Activated T-cell treated with anti-CD3 and anti-CD28 coated beads for 1 hour (primary cell): Measurements from ENCODE around the gene CRHR2.
"Not testable (repeated sequence)": the region's sequence is repeated elsewhere in the genome, so short reads cannot be mapped to it uniquely, and the experiment has no call there.

ENCODE experiments used
- DNase-seq: peaks from one replicate; pipeline ENCODE4 v3.0.0-alpha.2; 2020; ENCODE audit warnings: low read depth

CRHR2 gene

DNA sequence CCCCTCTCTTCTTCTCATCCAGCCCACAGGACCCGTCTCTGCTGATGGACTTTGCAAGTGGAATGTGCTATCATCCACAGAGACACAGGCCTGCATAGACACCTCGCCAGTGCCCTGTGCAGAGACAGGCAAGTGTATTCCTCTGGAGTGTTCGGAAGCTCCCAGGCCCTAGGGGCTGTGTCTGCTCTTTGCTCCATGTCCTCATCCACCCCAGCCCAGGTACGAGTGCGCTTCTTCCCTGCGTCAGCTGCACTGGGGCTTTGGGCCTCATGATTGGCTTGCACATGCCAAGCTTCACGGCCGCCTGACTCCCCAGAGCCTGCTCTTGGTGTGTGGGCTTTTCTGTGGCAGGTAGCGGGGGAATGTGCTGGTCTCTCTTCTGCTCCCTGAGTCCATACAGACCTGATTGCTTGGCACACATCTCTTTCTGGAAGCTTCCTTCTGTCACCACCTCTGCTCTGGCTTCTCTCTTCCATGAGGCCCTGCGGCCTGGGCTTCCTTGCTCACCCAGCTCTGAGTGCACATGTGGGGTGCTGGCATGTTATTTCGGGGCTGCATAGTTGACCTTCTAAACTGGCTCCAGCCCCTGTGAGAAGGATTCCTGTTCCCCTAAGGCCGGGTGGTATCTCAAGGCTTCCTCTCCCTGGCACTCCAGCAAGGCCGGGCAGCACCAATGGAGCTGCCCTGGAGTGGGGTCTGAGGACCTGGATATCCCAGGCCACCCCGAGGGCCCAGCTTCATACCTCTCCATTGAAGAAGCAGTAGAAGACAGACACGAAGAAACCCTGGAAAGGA lies 27.8 kb downstream of the CRHR2 start:
- DNase-seq: no peak

DNA sequence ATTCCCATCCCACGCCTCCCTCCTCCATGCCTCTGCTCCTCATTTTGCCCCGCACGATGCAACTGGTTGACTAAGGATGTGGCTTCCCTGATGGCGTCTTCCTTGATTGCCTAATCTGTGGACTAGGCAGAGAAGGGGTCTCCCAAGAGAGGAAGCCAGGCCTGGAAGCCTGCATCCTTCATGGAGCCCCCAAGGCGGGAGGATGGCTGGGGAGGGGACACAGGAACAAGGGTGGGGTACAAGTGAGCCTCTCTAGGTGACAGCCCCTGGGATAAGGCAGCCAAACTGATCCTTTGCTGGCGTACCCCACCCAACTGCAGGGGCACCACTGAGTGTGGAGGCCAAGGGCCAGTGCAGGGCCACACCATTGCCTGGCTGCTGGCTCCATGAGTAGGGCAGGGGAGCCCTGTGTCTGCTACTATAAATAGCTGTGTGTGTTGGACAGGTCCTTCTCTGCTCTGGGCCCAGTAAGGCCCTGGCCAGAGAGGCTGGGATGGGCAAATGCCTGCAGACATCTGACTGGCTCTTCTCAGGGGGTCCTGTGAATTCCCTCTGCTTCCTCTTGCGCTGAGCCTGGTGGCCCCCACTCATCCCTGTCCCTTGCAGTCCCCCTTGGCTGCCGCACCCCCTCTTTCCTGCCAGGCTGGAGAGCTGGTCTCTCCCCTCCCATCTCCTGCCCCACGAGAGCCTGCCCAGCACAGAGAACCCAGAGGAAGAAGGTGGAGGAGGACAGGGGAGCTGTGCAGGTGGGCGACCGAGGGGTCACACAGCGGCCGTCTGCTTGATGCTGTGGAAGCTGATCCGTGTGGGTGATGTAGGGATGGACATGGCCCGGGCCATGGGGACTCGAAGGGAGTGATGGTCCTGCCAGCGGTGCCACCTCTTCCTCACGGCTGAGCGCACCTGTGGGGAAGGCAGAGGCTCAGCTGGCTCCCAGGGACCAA lies 29.3 kb downstream of the CRHR2 start:
- no peak for DNase-seq

DNA sequence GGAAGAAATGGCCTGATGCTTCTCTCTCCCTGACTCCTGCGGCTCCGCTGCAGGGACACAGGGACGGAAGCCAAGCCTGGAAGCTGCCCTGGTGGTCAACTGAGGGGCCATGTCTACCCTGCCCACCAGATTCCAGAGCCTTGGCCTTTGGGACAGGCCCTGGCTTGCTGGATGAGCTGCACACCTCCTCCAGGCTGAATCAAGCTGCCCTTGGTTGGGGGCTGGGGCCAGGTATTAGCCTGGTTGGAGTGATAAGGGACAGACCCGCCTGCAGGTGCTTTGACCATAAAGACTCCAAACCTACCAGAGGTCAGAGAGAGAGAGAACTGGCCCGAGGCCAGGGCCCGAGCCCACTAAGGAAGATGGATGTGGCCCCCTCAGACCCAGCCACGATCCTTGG lies 30.1 kb downstream of the CRHR2 start:
- no peak for DNase-seq

DNA sequence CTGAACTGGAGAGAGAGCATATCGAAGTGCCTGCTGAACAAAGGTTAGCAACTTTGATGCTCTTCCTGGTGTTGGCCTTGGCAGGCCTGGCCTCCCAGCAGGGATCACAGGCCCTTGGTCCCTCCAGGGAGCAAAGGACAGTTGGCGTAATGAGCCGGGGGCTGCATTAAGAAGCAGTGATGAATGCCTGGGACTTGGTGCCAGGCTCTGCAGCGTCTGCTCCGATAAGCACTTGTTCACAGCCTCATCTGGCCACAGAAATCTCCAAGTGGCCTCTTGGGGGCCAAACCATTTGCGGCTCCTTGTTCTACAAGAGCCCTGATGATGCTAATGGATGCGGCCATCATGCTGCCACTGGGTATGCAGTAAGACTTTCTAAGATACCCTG lies 31.8 kb downstream of the CRHR2 start:
- no peak for DNase-seq

DNA sequence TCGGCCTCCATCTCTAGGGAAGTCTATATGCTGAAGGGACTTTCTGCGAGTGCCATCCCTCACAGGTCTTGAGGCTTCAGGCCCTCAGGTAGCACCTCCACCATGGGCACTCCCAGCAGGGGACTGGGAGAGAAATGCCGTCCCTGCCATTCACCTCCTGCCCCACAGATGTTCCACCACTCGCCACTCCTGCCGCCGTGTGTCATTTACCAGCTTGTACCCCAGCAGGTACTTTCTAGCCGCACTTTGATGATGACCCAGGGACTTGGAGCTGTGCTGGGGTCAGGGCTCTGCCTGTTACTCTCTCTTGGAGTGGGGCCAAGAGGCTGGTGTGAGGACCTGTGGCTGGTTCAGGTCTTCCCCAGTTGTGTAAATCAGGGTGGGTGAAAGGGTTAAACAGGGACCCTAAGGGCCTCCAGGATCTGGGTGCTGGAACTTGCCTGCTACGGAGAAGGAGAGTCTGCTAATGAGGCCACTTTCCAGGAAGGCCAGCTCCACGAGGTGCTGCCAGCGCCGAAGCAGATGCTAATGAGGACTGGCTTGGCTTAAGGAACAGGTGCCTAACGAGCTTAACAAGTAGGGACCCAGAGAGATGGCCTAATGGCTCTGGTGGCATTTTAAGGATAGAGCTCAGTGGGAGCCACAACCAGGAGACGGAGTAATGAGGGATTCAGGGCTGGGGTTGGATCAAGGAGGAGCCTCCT lies 32.4 kb downstream of the CRHR2 start:
- no peak for DNase-seq

DNA sequence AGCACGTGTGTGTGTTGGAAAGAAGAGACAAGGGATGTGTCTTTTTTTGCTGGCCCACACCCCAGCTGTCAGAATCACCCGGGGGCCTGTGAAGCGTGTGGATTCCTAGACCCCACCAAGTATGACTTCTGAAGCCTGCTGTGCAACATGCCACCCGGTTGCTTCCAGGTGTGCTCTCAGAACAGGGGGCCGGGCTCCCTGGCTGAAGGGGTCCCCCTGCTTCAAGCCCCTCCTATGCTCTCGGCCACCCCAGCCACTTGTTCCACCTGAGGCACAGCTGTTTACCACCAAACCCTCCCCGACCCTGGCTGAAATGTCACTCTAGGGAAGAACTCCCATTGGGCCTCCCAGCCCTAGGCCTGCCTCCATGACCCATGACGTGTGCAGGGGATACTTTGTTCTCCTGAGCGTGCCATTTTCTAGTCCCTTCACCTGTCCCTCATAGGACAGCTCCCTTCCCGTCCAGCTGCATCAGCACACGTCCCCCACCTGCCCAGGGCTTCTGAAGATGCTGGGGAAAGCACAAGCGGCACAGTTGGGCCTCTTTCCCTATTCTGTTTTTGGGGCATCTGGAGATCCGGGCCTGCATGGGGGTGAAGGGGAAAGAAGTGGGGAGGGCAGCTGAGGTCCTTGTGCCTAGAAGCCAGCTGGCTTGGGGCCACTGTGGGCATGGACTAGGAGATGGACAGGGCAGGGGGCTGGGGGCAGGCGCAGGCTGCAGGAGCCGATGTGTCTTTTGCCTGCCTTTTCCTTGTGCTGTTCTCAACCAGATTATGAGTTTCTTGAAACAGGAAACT lies 33.3 kb downstream of the CRHR2 start:
- no peak for DNase-seq

DNA sequence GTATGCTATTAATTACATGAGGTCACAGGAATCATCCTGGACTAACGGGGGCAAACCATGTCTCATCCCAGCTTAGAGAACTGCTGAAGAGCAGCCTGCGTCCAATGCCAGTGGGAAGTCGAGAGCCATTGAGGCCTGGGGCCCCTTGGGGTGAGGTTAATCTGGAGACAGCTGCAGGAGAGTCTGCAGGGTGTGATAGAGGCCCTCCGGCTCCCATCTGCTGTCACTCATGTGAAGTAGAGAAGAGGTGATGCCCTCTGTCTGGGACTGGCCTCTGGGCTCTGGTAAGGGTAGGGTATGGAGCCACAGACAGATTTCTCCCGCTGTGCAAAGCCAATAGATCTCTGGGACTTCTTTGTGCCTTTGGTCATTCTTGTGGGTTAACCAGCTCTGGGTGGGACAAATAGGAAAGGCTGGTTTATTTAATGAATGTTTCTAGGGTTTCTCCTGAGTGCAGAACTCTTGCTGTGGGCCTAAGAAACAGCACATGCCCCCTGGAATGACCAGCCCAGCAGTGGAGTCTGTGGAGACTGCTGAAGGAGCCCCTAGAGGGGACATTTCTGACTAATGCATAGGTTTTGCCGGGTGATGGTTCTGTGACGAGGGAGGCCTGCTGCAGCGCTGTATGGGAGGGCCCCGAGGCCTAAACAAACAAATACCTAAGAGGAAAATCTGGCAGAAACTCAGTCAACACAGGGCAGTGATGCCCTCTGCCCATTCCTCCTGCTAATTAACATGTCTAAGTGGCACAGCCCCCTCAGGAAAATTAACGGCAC lies 34.5 kb downstream of the CRHR2 start:
- no peak for DNase-seq

DNA sequence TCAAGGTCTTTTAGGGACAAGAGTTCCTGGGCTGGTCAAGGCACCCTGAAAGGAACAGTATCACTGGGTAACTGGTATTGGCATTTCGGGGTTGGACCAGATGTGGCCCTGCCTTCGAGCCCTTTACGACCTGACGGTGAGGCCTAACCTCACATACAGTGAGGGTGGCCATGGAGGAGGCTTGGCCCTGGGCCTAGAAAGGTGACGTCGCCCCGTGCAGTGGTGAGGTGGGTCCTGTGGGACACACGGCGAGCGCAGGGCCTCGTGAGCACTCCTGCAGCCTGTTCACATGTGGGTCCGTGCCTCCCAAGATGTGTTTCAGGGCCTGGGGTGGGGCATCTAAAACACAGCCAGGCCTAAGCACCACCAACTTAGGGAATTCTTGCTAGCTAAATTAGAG lies 36.1 kb downstream of the CRHR2 start:
- DNase-seq: no peak

DNA sequence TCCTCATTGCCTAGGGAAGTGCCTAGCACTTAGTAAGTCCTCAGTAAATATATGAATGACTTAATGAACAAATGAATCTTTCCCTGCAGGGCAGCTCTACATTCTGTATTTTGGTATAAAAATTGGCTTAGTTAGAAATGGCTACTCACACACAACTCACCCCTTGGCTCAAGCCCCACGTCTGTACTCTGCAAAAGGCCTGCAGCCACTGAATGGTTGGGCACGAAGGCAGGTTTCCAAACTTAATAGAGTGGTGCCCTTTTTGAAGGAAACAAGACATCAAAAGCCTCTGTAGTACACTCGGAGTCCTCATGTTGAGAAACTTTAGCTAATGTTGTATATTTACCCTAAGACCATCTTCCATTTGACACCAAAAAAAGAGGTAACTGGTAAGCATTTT lies 36.6 kb downstream of the CRHR2 start:
- DNase-seq: no peak

DNA sequence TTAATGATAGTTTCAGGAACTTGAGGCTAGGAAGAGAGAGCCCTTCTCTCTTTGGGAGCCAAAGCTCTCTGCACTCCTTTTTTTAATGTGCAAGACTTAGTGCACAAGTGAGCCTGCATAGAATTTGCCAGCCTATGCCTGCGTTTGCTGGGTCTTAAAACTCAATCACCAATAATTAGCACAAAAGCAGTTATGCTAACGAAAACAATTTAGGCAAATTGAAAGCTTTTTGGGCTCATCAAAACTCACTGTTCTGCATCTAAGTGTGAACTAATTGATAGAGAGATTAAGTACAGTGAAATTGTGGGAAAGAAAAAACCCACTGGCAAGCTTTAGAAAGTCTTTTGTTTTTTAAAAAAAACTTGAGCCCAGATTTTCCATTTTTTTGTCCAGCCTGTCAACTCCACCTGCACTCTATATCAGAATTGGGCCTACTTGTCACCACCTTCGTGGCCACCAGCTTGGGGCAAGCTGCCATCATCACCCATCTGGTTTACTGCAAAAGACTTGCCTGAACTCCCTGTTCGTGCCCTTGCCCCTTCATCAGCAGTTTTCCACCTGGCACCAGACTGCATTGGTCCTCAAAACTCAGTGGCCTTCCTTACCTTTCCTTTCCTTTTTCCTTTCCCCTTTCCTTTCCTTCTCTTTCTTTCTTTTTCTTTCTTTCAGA lies 37.8 kb downstream of the CRHR2 start:
- no peak for DNase-seq

DNA sequence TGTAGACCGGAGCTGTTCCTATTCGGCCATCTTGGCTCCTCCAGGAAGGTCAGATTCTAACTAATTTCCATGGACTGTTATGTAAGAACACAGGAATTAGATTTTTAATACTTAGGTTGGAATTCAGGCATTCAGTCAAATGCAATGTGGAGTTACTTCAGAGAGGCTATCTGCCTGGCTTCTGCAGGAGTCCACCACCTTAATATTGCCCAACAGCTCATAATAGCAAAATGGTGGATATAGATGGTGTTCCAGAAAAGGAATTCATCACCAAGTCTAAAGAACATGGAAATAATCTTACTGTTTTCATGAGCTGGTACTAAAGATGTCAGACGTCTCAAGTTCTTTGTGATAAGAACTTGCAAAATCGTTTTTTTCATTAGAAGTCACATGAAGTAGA lies 39.5 kb downstream of the CRHR2 start:
- DNase-seq: no peak

DNA sequence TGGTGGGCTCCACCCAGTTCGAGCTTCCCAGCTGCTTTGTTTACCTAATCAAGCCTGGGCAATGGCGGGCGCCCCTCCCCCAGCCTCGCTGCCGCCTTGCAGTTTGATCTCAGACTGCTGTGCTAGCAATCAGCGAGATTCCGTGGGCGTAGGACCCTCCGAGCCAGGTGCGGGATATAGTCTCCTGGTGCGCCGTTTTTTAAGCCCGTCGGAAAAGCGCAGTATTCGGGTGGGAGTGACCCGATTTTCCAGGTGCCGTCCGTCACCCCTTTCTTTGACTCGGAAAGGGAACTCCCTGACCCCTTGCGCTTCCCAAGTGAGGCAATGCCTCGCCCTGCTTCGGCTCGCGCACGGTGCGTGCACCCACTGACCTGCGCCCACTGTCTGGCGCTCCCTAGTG lies 39.9 kb downstream of the CRHR2 start:
- DNase-seq: not testable (repeated sequence)

DNA sequence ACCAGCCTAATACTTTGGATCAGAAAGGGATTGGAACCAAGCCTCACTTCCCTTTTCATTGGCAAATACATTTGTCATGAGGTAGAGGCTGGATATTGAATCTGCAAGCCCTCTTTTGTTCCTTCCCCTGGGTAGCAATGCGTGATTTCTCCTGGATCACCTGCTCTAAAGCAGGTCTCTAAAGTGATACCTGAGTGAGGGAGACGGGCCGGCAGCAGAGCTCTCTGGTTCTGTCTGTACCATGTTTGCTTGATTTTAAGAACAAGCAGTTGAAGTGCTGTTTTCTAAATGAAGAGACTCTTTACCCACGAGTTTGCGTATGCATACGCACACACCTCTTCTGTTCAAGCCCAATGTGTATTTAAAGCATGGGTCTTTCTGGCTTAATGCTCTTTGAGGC lies 46.5 kb downstream of the CRHR2 start:
- no peak for DNase-seq

DNA sequence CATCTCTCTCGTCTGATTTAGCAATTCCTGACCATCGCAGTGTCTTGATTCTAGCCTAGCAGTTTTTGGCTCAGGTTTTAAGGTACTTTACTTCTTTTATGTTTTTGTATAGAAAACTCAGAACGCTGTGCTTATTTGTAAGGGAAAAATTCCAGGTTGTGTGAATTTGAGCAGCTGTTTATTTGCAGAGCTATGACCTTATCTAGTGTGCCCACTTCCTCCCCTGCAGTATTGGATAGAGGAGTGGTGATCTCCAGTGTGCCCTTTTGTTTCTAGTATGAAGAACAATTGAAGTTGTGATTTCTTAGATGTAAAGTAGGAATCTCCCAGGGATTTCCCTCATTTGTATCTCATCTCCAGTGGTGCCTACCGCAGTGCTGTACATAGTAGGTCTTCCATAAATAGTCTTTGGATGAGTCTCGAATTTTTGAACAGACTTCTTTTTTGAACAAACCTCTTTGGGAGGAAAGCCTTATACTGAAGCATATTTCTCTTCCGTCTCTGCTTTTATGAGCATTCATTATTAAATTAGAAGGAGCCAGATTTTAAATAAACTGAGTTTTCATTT lies 47.5 kb downstream of the CRHR2 start:
- no peak for DNase-seq

DNA sequence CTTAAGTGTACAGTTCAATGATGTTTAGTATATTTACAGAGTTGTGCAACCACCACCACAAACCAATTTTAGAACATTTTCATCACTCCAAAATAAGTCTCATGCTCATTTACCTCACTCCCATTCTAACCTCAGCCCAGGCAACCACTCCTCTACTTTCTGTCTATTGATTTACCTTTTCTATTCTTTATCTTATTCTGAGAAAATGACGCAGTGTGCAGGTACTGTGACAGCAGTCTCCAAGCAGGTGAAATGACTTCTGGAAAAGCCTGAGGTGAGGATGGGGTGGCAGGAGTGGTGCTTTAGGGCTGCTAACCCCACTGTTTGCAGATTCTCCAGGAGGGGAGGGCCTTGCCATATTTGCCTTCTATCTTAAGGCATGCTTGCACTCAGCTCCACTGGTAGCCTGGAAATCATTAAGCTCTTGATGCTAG lies 48.0 kb downstream of the CRHR2 start:
- DNase-seq: no peak

DNA sequence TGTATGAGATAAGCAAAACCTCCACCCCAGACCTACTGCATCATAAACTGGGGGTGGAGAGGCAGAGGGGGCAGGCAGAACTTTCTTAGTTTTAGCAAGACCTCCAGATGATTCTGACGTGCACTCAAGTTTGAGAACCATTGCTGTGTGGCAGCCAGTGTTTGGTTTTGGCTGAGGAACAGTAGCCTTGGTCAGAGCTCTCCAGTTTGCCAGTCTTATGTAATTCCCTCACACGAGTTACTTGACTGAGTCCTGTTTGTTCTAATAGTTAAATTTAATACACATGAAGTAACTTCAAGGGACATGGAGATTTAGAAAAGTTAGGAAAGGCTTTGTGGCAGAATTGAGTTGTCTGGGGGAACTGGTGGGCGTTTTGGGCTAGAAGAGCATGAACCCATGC lies 49.0 kb downstream of the CRHR2 start:
- no peak for DNase-seq

DNA sequence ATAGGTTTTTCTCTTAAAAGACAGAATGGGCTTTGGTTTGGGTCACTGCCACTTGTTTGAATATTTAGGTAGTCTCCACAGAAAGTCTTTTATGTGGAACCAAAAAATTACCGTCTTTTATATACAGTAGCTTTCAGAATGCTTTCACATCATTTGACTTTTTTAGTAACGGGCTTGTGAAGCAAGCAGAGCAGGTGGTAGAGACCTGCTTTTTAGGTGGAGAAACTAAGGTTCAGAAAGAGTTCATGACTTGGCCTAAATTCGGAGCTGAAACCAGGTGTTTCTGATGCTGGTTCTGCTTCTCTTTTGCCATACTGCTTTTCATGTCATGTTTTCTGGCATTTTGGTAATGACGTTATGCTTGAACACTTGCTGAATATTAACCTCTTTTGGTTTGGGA lies 51.3 kb downstream of the CRHR2 start:
- DNase-seq: no peak

DNA sequence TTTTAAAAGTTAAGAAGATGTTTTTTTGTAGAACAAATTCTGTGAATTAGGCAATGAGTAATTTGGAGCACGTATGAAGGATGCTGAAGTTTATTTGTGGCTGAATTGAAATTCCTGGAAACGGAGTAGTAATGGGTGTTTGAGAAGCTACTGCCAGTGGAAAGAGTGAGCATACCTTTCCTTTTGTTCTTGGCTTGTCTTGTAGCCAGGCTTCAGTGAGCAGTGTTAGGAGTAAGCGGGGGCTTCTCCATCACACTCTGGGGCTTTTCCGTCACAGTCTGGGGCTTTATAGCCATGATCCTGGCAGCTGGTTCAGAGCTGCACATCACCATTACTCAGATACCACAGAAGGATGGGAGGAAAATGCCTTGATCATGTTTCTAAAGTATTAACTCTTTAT lies 55.2 kb downstream of the CRHR2 start:
- no peak for DNase-seq

DNA sequence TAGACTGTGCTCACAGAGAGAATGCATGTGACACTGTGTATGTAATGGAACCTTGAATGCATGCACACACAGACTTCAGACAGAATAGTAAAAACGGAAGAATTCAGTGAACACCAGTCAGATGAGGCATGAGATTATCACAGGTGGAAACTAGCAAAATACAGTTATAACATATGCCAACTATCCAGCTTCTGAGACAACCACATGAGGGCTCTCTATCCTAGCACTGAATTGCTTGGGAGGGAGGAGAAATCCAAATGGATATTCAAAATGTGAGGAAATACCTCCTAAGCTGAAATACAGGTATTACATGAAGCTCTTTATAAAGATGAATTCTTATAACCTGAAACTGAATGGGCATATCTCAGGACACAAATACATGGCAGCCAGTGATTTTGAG lies 57.0 kb downstream of the CRHR2 start:
- no peak for DNase-seq

DNA sequence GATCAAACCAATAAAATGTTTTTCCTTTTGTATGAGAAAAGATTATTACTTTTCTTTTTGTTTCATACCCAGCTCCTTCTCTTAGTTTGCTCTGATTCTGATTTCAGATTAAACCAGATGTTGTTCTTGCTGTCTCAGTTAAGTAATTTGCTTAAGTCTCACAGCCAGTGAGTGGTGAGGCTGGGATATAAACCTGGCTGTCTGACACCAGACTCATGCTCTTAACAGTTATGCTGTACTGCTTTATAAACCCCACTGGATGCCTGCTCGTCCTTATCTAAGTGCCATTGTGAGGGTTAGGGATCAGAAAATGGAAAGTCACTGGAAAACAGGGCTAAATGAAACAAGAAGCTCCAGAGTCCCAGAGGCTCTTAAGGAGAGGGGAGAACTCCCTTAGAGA lies 63.3 kb downstream of the CRHR2 start:
- no peak for DNase-seq
